Activated naive CD4-positive, alpha-beta T cell treated with anti-CD3 and anti-CD28 coated beads, Interleukin-2, amount 50 U/mL, for 72 hours (primary cell): Measurements from ENCODE around the gene LTB4R2. TPM values are rescaled to one million over a fixed set of nuclear protein-coding genes. Genes with fewer than 3 reads are reported as not detected.

Experiments
- ATAC-seq, 2 donors: fragments of 150-1000 bp; cut with Tn5 transposase; 2 replicates each; pipeline ENCODE4 v1.10.0; 2021; ENCODE audit warnings: mild to moderate bottlenecking in 2 of 2, moderate library complexity in 2 of 2
- DNase-seq, 2 donors: peaks; one replicate each; pipeline ENCODE4 v3.0.0; 2021 to 2022; ENCODE audit warnings: low spot score in 2 of 2
- H3K27ac Mint-ChIP-seq, 2 donors: one replicate each; pipeline ENCODE4 v1.8.0; 2022; ENCODE audit warnings: mild to moderate bottlenecking in 2 of 2, mixed read lengths in 2 of 2
- H3K36me3 Mint-ChIP-seq, 2 donors: one replicate each; pipeline ENCODE4 v1.8.0; 2022; ENCODE audit warnings: mixed read lengths in 2 of 2
- H3K9me3 Mint-ChIP-seq, 2 donors: one replicate each; pipeline ENCODE4 v1.8.0; 2022; ENCODE audit warnings: mixed read lengths in 2 of 2
- total RNA-seq, 2 donors: library from RNA; stranded (reverse); gene quantifications; one replicate each; pipeline ENCODE4 v1.2.3, GENCODE V29; 2022

Gene LTB4R2
- total RNA-seq, 2 donors from 2014 or later: 13.7 to 16.2 TPM

DNA sequence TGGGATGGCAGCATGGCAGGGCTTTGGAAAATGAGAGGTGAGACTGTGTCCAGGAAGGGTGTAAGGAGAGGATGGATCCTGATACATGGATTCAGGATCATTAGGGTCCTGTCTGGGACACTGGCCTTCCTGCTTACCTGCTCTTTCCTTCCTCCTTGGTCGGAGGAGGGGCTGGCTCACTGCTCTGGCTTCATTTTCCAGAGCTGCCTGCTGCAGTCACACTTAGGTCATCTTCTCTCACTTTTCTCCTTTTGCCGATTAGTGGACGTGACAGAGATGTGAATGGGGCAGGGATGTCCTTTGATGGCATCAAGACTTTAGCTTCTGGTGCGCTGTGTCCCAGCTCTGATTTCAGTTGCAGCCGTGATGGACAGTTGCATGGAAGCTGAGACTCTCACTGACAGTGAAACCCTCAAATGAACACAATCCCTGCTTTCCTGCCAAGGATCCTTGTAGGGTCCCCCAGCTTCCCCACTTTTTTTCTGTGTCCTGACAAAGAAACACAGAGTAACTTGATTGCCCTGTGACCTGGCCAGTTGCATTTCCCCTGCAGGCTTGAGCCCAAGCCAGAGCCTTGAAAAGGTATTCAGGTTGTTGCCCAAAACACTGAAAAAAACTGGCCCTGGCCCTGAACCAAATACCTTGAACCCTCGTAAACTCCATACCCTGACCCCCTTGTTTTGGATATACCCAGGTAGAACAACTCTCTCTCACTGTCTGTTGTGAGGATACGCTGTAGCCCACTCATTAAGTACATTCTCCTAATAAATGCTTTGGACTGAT, 1.4 kb upstream of the LTB4R2 start:
- no peaks in the 10 kb centered on the region for H3K9me3 Mint-ChIP-seq
- ATAC-seq: no peak
- H3K36me3 Mint-ChIP-seq: peaks cover 10 to 12% of the 10 kb centered on the region in 2 donors
- DNase-seq: no peak
- H3K27ac Mint-ChIP-seq: peak overlapping the region; percentile 3 to 10

DNA sequence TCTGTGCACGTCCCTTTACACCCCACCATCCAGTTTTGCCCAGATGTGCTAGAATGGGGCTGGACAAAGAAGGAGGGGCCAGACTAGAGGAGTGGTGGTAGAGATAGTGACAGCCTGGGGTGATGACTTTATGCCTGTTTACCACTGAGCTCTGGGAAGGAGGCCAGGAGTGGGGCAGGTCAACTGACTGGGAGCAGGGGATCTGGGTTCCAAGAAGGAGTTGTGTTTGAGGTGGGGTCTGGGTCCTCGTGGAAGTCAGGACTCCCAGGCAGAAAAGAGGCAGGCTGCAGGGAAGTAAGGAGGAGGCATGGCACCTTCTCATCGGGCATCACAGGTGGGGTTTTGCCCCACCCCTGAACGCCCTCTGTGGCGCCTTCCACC, 315 bp downstream of the LTB4R2 start:
- Mint-ChIP-seq H3K27ac (peak overlapping the region in 1 of 2 donors; percentile 23), H3K9me3 (no peaks in the 10 kb centered on the region), H3K36me3 (peaks cover 0 to 12% of the 10 kb centered on the region in 2 donors)
- ATAC-seq (no peak), DNase-seq (no peak)

DNA sequence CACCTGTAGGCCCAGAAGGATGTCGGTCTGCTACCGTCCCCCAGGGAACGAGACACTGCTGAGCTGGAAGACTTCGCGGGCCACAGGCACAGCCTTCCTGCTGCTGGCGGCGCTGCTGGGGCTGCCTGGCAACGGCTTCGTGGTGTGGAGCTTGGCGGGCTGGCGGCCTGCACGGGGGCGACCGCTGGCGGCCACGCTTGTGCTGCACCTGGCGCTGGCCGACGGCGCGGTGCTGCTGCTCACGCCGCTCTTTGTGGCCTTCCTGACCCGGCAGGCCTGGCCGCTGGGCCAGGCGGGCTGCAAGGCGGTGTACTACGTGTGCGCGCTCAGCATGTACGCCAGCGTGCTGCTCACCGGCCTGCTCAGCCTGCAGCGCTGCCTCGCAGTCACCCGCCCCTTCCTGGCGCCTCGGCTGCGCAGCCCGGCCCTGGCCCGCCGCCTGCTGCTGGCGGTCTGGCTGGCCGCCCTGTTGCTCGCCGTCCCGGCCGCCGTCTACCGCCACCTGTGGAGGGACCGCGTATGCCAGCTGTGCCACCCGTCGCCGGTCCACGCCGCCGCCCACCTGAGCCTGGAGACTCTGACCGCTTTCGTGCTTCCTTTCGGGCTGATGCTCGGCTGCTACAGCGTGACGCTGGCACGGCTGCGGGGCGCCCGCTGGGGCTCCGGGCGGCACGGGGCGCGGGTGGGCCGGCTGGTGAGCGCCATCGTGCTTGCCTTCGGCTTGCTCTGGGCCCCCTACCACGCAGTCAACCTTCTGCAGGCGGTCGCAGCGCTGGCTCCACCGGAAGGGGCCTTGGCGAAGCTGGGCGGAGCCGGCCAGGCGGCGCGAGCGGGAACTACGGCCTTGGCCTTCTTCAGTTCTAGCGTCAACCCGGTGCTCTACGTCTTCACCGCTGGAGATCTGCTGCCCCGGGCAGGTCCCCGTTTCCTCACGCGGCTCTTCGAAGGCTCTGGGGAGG, 985 bp downstream of the LTB4R2 start, which contains the start of gene LTB4R:
TSS of gene LTB4R (plus strand) at position 857 of the 959 bp plus-strand sequence. CDS start 4,150 bp downstream, outside the sequence.
- peaks cover 0 to 12% of the 10 kb centered on the region in 2 donors for H3K36me3 Mint-ChIP-seq
- ATAC-seq: peak; percentile 78 to 88

DNA sequence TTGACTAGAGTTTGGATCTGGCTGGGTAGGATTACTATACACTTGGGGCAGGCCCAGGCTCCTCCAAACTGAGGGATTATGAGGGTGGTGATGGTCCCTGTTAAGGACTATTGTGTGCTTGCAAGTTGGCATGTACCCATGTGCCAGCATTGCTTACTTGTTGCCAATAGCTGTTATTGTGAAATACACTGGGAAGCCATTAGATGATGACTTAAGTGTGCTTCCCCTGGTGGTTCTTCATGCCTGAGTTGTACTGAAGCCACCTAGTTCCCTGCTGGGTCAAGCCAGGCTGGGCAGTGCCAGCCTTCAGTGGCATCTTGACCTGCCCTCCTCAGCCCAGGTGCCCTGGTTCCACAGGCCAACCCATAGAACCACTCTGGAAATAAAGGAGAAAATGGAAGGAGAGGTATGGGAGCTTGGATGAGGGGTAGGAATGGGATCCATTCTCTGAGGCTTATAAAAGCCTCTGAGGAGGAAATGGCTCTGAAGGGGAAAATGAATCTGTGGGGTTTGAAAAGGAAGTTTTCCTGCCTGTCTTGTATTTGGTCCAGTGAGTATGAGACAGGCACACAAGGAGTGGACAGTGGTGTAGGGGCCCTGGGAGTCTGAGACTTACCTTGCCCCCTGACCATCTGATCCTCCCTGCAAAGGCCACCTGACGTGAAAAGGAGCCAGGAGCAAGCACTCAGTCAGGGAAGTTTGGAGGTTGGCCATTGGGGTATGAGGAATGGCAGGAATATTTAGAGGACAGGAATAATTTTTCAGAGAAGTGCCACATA, 2.1 kb downstream of the LTB4R2 start:
- H3K9me3 Mint-ChIP-seq: no peaks in the 10 kb centered on the region
- H3K27ac Mint-ChIP-seq: peak overlapping the region; percentile 47 to 58
- no peak for DNase-seq
- ATAC-seq: no peak
- peaks cover 0 to 12% of the 10 kb centered on the region in 2 donors for H3K36me3 Mint-ChIP-seq

More for the DNA sequence above, 985 bp downstream of the LTB4R2 start, which contains the start of gene LTB4R:
- peak; percentile 55 to 77 for DNase-seq
- Mint-ChIP-seq H3K9me3 (no peaks in the 10 kb centered on the region), H3K27ac (peak within 1 kb of the TSS; percentile 47 to 52)

DNA sequence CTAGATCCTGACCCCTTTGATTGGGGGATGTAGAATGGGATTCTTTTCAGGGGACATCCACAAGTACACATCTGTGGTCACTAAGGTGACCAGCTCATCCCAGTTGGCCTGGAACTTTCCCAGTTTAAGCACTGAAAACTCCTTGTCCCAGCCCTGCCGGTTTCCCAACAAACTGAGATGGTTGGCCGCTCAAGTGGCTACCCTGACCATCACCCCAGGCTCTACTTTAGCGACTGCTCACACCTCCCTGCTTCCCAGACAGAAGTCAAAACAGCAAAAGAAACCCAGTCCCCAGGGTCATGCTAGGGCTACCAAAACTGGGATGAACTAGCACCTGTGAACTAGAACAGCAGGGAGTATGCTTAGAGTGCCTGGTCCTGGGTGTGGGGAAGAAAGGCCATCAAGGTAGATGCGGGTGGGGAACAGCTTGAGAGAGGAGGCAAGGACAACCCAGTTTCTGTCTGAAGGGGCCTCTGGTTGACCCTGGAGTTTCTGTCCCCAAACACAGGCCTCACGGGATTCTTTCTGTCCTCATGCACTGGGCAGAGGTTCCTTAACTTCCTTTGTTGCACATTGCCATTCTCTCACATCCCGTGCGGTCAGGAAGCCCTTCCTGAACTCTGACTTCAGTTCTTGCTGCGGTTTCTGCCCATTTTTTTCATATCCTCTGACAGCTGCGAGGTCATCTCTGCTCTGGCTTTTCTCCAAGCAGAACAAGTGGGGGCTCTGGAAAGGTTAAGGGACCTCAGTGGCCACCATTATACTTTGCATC, 3.0 kb downstream of the LTB4R2 start:
- no peak for DNase-seq
- Mint-ChIP-seq H3K27ac (peak overlapping the region; percentile 56 to 58), H3K9me3 (no peaks in the 10 kb centered on the region), H3K36me3 (peaks cover 0 to 19% of the 10 kb centered on the region in 2 donors)
- ATAC-seq: peak in 1 of 2 donors; percentile 38

DNA sequence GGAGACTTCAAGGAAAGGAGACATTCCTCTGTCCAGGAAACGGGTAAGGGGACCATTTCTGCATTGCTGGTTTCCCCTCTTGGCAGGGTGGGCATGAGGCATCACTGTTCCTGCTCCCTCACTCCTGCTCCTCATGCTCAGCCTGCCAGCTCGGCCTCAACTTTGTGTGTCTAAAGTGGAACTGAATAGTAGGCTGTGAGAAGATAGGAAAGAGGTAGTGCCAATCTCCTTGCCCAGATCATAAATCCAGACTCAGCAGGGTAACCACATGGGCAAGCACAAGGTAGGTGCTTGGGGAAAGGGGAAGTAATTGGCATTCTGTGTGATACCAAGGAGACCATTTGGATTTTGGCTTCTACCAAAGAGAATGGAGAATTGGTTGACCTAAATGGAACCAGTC, 4.0 kb downstream of the LTB4R2 start:
- H3K36me3 Mint-ChIP-seq: peaks cover 0 to 20% of the 10 kb centered on the region in 2 donors
- H3K27ac Mint-ChIP-seq: peak overlapping the region; percentile 58 to 74
- DNase-seq (no peak), ATAC-seq (no peak)
- no peaks in the 10 kb centered on the region for H3K9me3 Mint-ChIP-seq

DNA sequence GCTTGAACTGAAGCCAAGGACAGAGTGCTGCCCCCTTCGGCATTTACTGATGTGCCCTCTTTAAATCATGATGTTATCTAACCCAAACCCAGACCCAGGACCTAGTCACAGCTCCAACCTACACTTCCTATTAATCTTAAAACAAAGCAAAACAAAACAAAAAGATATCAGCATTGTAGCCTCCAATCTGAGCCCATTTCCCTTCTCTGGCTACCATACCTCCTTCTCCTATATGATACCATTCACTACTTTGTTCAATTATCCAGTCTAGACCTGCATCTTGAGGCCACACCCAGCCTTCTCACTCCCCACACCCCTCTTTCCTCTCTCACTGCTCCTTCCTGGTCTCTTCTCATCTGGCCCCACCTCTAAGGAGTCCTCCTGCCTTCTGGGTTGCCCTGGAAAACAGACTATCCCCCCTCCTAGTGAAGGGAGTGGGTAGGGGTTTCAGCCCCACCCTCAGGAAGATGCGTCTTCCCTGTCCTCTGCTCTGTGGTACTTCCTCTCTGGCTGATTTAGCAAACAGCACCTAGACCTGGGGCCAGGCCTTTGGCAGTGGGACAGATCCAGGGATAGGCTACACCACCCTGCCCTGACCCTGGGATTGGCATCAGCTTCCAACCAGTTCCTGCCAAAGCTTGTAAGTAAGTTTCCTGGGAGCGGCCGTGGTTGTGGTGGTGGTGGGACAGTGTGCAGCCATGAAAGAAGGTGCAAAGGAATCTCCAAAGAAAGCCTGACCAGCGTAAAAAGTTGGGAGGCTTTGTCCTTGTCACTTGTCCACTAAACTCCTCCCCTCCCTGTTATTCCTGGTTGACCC, 4.6 kb downstream of the LTB4R2 start:
- Mint-ChIP-seq H3K9me3 (no peaks in the 10 kb centered on the region), H3K27ac (peak overlapping the region; percentile 58 to 74), H3K36me3 (peaks cover 0 to 20% of the 10 kb centered on the region in 2 donors)
- no peak for ATAC-seq
- no peak for DNase-seq

DNA sequence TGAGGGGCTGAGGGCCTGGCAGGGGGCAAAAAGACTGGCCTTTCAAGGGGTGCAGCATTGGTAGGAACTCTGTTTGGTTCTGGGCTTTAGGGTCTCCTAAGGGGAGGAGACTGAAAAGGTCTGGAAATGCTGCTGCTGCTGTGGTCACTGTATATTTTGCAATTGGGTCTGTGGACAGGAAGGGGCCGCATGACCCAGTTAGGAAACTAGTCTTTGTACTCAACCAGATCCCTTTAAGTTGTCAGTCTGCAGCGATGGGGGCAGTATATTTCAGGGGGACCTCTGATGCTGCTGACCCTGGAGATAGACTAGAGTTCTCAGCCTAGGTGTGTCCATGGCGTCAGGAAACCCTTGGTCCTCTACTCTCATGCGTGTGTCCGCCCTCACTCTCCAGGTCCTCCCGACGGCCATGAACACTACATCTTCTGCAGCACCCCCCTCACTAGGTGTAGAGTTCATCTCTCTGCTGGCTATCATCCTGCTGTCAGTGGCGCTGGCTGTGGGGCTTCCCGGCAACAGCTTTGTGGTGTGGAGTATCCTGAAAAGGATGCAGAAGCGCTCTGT, 5.4 kb downstream of the LTB4R2 start:
- Mint-ChIP-seq H3K36me3 (peaks cover 0 to 20% of the 10 kb centered on the region in 2 donors), H3K27ac (no peak overlapping the region), H3K9me3 (no peaks in the 10 kb centered on the region)
- ATAC-seq (no peak), DNase-seq (no peak)

DNA sequence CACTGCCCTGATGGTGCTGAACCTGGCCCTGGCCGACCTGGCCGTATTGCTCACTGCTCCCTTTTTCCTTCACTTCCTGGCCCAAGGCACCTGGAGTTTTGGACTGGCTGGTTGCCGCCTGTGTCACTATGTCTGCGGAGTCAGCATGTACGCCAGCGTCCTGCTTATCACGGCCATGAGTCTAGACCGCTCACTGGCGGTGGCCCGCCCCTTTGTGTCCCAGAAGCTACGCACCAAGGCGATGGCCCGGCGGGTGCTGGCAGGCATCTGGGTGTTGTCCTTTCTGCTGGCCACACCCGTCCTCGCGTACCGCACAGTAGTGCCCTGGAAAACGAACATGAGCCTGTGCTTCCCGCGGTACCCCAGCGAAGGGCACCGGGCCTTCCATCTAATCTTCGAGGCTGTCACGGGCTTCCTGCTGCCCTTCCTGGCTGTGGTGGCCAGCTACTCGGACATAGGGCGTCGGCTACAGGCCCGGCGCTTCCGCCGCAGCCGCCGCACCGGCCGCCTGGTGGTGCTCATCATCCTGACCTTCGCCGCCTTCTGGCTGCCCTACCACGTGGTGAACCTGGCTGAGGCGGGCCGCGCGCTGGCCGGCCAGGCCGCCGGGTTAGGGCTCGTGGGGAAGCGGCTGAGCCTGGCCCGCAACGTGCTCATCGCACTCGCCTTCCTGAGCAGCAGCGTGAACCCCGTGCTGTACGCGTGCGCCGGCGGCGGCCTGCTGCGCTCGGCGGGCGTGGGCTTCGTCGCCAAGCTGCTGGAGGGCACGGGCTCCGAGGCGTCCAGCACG, 6.1 kb downstream of the LTB4R2 start:
- ATAC-seq (no peak), DNase-seq (no peak)
- H3K9me3 Mint-ChIP-seq: no peaks in the 10 kb centered on the region
- no peak overlapping the region for H3K27ac Mint-ChIP-seq
- H3K36me3 Mint-ChIP-seq: peaks cover 0 to 20% of the 10 kb centered on the region in 2 donors

DNA sequence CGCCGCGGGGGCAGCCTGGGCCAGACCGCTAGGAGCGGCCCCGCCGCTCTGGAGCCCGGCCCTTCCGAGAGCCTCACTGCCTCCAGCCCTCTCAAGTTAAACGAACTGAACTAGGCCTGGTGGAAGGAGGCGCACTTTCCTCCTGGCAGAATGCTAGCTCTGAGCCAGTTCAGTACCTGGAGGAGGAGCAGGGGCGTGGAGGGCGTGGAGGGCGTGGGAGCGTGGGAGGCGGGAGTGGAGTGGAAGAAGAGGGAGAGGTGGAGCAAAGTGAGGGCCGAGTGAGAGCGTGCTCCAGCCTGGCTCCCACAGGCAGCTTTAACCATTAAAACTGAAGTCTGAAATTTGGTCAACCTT, 6.6 kb downstream of the LTB4R2 start:
- ATAC-seq (no peak), DNase-seq (no peak)
- H3K36me3 Mint-ChIP-seq: peaks cover 0 to 18% of the 10 kb centered on the region in 2 donors
- H3K9me3 Mint-ChIP-seq: no peaks in the 10 kb centered on the region
- no peak overlapping the region for H3K27ac Mint-ChIP-seq

DNA sequence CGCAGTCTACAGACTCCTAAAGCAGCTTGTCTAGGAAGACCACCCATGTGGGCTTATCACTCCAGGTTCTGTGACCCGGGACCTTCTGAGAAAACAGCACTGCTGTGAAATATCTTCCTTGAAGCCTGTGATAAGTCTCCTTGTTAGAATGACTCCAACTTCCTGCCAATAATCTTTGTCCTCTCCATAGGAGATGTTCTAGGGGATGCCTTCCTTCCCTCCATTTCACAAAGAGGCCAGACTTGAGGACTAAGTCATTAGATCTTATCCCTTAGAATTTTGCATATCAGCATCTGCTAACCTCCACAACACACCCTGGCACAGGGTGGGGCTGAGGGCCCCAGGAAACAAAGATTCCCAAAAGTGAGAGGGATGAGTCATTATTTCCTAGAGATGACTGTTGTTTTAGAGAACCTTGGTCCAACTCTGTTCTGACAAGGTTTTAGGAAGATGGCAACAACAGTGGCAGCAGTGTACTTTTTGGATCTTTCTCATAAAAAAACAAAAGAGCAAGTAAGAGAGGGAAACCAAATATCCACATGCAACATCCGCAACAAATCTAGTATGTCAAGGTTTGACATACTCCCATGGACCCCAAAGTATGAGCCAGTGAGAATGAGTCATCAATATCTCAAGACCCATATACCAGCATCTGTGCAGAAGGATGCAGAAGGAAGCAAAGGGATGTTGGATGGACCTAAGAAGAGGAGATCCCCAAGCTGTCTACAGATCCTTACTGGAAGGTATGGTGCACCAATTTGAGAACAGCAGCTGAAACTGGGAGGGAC, 7.4 kb downstream of the LTB4R2 start:
- Mint-ChIP-seq H3K9me3 (no peaks in the 10 kb centered on the region), H3K36me3 (peaks cover 0 to 10% of the 10 kb centered on the region in 2 donors), H3K27ac (peak overlapping the region; percentile 40 to 79)
- no peak for DNase-seq
- ATAC-seq: peak; percentile 16 to 58

DNA sequence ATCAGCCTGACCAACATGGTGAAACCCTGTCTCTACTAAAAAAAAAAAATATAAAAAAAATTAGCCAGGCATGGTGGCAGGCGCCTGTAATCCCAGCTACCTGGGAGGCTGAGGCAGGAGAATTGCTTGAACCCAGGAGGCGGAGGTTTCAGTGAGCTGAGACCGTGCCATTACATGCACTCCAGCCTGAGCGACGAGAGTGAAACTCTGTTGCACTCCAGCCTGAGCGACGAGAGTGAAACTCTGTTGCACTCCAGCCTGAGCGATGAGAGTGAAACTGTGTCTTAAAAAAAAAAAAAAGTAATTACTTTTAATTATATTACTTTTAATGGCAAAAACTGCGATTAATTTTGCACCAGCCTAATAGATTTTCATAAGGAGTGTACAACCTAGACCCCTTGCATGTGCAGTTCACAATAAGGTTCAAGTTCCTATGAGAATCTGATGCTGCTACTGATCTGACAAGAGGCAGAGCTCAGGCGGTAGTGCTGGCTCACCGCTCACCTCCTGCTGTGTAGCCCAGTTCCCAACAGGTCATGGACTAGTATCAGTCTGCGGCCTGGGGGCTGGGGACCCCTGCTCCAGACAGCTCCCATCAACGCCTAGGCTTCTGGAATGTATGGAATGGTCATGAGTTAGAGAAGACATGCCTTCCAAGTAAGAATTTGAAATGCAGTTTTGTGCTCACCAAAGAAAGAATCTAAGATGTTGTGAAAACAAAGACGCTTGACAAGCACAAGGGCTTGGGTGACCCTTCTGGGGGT, 11.5 kb downstream of the LTB4R2 start:
- no peak overlapping the region for H3K27ac Mint-ChIP-seq
- H3K36me3 Mint-ChIP-seq: peaks cover 0 to 8% of the 10 kb centered on the region in 2 donors
- no peaks in the 10 kb centered on the region for H3K9me3 Mint-ChIP-seq
- ATAC-seq: no peak
- no peak for DNase-seq

DNA sequence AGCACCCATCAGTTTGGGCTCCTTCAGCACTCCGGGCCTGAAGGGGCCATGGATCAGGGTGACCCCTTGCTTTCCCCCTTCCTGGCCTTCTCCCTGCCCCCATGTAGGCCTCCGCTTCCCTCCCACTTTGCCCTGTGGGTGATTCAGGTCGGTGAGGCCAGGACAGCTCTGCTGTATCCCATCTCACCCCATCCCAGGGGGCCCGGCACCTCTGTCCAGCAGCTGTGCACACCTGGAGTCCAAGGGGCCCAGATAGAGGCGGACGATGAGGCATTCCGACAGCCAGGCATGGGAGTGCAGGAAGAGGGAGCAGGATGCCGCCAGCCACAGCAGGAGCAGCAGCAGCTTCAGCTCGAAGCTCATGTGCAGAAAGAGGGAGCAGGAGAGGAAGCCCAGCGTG, 12.7 kb downstream of the LTB4R2 start:
- Mint-ChIP-seq H3K9me3 (no peaks in the 10 kb centered on the region), H3K27ac (no peak overlapping the region), H3K36me3 (peaks cover 0 to 4% of the 10 kb centered on the region in 2 donors)
- DNase-seq: no peak
- ATAC-seq: no peak
